Measurements from ENCODE around the gene NOLC1. TPM values are rescaled to one million over a fixed set of nuclear protein-coding genes. Genes with fewer than 3 reads are reported as not detected.

NOLC1 gene
- total RNA-seq, 6 experiments from 2014 or later, result 16.0 to 60.2 (median 27.3) TPM

GRCh38 chr10:102111276-102111675, 40.9 kb upstream of the NOLC1 start:
- DNase-seq (no peak), ATAC-seq (no peak)
- intact Hi-C loops (cut with DNase I), result no loop called here
- Histone ChIP-seq H3K9me3 (no peaks in the 10 kb centered on the region), H3K4me1 (peaks cover 0 to 25% (median 3%) of the 10 kb centered on the region in 4 donors), H3K4me3 (no peak overlapping the region), H3K27me3 (no peaks in the 10 kb centered on the region), H3K36me3 (peaks cover 0 to 38% (median 22%) of the 10 kb centered on the region in 4 donors), H3K27ac (no peak overlapping the region)
- whole genome bisulfite sequencing (ENCODE audit: insufficient coverage, low coverage, low lambda C conversion rate, missing lambda C conversion rate), result 95% methylated on average over 12 of the region's 12 CpGs
- no peak for TF ChIP-seq CTCF (IDR thresholded peaks at IDR 0.05)
- no peak for TF ChIP-seq POLR2A (IDR thresholded peaks at IDR 0.05)

- intact Hi-C loops (cut with DNase I), result no loop called here
- DNase-seq, result no peak
- Histone ChIP-seq H3K36me3 (peaks cover 0 to 38% (median 22%) of the 10 kb centered on the region in 4 donors), H3K4me1 (peaks cover 0 to 35% (median 6%) of the 10 kb centered on the region in 4 donors), H3K9me3 (no peaks in the 10 kb centered on the region), H3K27me3 (no peaks in the 10 kb centered on the region), H3K27ac (no peak overlapping the region), H3K4me3 (no peak overlapping the region)
- WGBS (ENCODE audit: insufficient coverage, low coverage, low lambda C conversion rate, missing lambda C conversion rate), result 80% methylated on average over 1 of the region's 3 CpGs
- ATAC-seq, result no peak
- TF ChIP-seq POLR2A (IDR thresholded peaks at IDR 0.05), result no peak
- TF ChIP-seq CTCF (IDR thresholded peaks at IDR 0.05), result no peak
Measured at GRCh38 chr10:102112210-102112817, 39.9 kb upstream of the NOLC1 start.

GRCh38 chr10:102113261-102113955, 38.8 kb upstream of the NOLC1 start:
- ATAC-seq (no peak), DNase-seq (no peak)
- TF ChIP-seq POLR2A (IDR thresholded peaks at IDR 0.05) (no peak), CTCF (IDR thresholded peaks at IDR 0.05) (no peak)
- Histone ChIP-seq H3K9me3 (no peaks in the 10 kb centered on the region), H3K27ac (no peak overlapping the region), H3K4me1 (peaks cover 0 to 46% (median 14%) of the 10 kb centered on the region in 4 donors), H3K36me3 (peaks cover 0 to 30% (median 20%) of the 10 kb centered on the region in 4 donors), H3K27me3 (no peaks in the 10 kb centered on the region), H3K4me3 (peak overlapping the region in 2 of 3 donors; percentile 70 to 74)
- intact Hi-C loops (cut with DNase I), result no loop called here
- WGBS (ENCODE audit: insufficient coverage, low coverage, low lambda C conversion rate, missing lambda C conversion rate), result 81% methylated on average over 5 of the region's 7 CpGs

GRCh38 chr10:102113956-102114857, 38.0 kb upstream of the NOLC1 start:
- Histone ChIP-seq H3K36me3 (peaks cover 0 to 22% (median 14%) of the 10 kb centered on the region in 4 donors), H3K27me3 (no peaks in the 10 kb centered on the region), H3K27ac (peak overlapping the region in 2 of 3 donors; percentile 68 to 74), H3K4me3 (peak overlapping the region; percentile 70 to 75 (median 74)), H3K9me3 (no peaks in the 10 kb centered on the region), H3K4me1 (peaks cover 0 to 52% (median 14%) of the 10 kb centered on the region in 4 donors)
- DNase-seq, result peak; percentile 44 to 61 (median 55)
- peak; percentile 3 to 21 (median 11) for ATAC-seq
- intact Hi-C loops (cut with DNase I), result no loop called here
- 0% methylated on average over 13 of the region's 45 CpGs for WGBS (ENCODE audit: insufficient coverage, low coverage, low lambda C conversion rate, missing lambda C conversion rate)
- TF ChIP-seq CTCF (IDR thresholded peaks at IDR 0.05) (no peak), POLR2A (IDR thresholded peaks at IDR 0.05) (no peak)

Measured in right lobe of liver (tissue), 6 donors.